Heart left ventricle (tissue), 16 donors: ENCODE results near the gene USP35. TPM values are rescaled to one million over a fixed set of nuclear protein-coding genes. Genes with fewer than 3 reads are reported as not detected.

ENCODE experiments used
- ATAC-seq, 4 donors: fragments of 200-7000 bp; cut with Tn5 transposase; one replicate each; pipeline ENCODE4 v1.9.1; 2020 to 2022; ENCODE audit warnings: moderate library complexity in 4 of 4, mild to moderate bottlenecking in 3 of 4, moderate number of reproducible peaks in 1 of 4
- DNase-seq, 5 donors: peaks; one replicate each; pipeline ENCODE4 v3.0.0-alpha.2; 2020
- H3K27ac ChIP-seq, 12 donors: fragments of 200-600 bp; sonication (generic) in 4 of 12; one replicate each; pipeline versions ENCODE4 v1.5.0 to v1.8.0; 2016 to 2022; ENCODE audit warnings: mild to moderate bottlenecking in 2 of 12
- H3K27me3 ChIP-seq, 9 donors: fragments of 200-600 bp; sonication (generic) in 2 of 9; one replicate each; pipeline versions ENCODE4 v1.5.1 to v1.8.0; 2016 to 2022; ENCODE audit warnings: mild to moderate bottlenecking in 3 of 9
- H3K36me3 ChIP-seq, 9 donors: fragments of 200-600 bp; sonication (generic) in 2 of 9; one replicate each; pipeline versions ENCODE4 v1.5.0 to v1.8.0; 2018 to 2022; ENCODE audit warnings: mild to moderate bottlenecking in 2 of 9
- H3K4me1 ChIP-seq, 12 donors: fragments of 200-600 bp; sonication (generic) in 4 of 12; one replicate each; pipeline versions ENCODE4 v1.5.0 to v1.8.0; 2016 to 2022; ENCODE audit warnings: mild to moderate bottlenecking in 3 of 12
- H3K4me3 ChIP-seq, 12 donors: fragments of 200-600 bp; sonication (generic) in 4 of 12; one replicate each; pipeline versions ENCODE4 v1.5.0 to v1.8.0; 2017 to 2022; ENCODE audit warnings: mild to moderate bottlenecking in 9 of 12, moderate library complexity in 4 of 12
- H3K9me3 ChIP-seq, 12 donors: fragments of 200-600 bp; sonication (generic) in 4 of 12; one replicate each; pipeline versions ENCODE4 v1.5.0 to v1.8.0; 2016 to 2022; ENCODE audit warnings: mild to moderate bottlenecking in 1 of 12
- POLR2A ChIP-seq, 2 donors: fragments of 450-650 bp; IDR thresholded peaks; one replicate each; pipeline ENCODE4 v1.6.1; 2017; ENCODE audit warnings: antibody characterized with exemption in 2 of 2, mild to moderate bottlenecking in 2 of 2, moderate library complexity in 2 of 2
- WGBS, 4 donors: extraction: QIAGEN DNeasy Blood & Tissue Kit in 2 of 4; methylation state at CpG; one replicate each; pipeline versions ENCODE4 v1.1.5 to v1.1.7; 2013 to 2018; 5-methylcytosine and 5-hydroxymethylcytosine counted together
- intact Hi-C, 10 donors: fragments of 100-400 bp; cut with DNase I; formaldehyde crosslinking; loops; one replicate each; pipeline versions ENCODE4 v1.11.1 to v1.14.2; 2022
- polyA plus RNA-seq, 2 donors: library from polyadenylated mRNA; stranded (reverse); fragments of 200-250 nt; gene quantifications; one replicate each; pipeline ENCODE4 v1.2.3, GENCODE V29; 2013
- total RNA-seq, 9 donors: library from RNA; depleted of rRNA in 2 of 9; stranded (reverse); fragments of >200 nt in 2 of 9; fragmentation: NEBNext Ultra II Directional in 3 of 9; extraction: Animal tissue kit (Norgen Biotek cat#: 25700) in 3 of 9; gene quantifications; one replicate each; pipeline versions ENCODE4 v1.1.0 to v1.2.4, GENCODE V29; 2016 to 2023
- TF ChIP-seq, protein P1 (sequence below), 12 donors: fragments of 200-600 bp; sonication (generic) in 4 of 12; IDR thresholded peaks; one replicate each; pipeline versions ENCODE4 v1.5.0 to v1.8.0; 2018 to 2022; ENCODE audit warnings: antibody characterized with exemption in 12 of 12, mild to moderate bottlenecking in 5 of 12
- donor health status: ischemic (EF 13 %, LVEDD 7.1; RV severe dilation, severe dysfunction).
- donor health status: healthy with polysubstance abuse.
- donor health status: DM: no; HTN: yes; CAD: no.
- donor health status: DM: no; HTN: no; CAD: no.
- donor health status: ischemic (EF 25% LVEDD 6.9; RV normal size, moderate dysfunction).
- donor health status: ischemic (EF 25% LVEDD 5.7; RV mildly dilated, moderate dysfunction).
- donor health status: healthy.
- donor health status: DM: yes; HTN: yes; CAD: no.
- donor health status: ischemic (EF 35%, LVEDD 5.7; RV mildly dilated, moderate dysfunction).
- donor health status: nonischemic (EF 11% LVEDD 7.7; RV severe dilation, severe dysfunction).
- donor health status: DM: yes; HTN: yes; CAD: no.
- donor health status: PGD.
- donor health status: ischemic (EF 29% LVEDD 5.4; RV normal size, mild dysfunction).
- donor health status: nonischemic (EF 23%, LVEDD 6.1; RV moderate dilation, normal function).

Gene USP35
- total and polyA plus RNA-seq, 11 donors = 4.5 to 8.1 (median 5.3) TPM

DNA sequence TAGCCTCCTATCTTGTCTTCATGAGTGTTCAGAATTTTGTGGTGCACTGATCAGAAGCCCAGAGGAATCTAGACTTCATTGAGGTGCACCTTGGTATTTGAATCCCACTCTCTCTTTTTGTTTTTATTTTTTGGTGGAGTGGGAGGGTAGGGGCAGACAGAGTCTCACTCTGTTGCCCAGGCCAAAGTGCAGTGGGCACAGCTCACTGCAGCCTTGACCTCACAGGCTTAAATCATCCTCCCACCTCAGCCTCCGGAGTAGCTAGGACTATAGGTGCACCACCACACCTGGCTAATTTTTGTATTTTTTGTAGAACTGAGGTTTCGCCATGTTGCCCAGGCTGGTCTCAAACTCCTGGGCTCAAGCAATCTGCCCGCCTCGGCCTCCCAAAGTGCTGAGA lies 38.4 kb upstream of the USP35 start:
- Histone ChIP-seq H3K27ac (no peak overlapping the region), H3K27me3 (no peaks in the 10 kb centered on the region), H3K4me1 (peaks cover 0 to 11% (median 0%) of the 10 kb centered on the region in 12 donors), H3K36me3 (no peaks in the 10 kb centered on the region), H3K9me3 (no peaks in the 10 kb centered on the region), H3K4me3 (no peak overlapping the region)
- 82 to 98% (median 97%) methylated on average over 4 of the region's 4 CpGs for WGBS, 4 donors
- no peak for ATAC-seq
- intact Hi-C loops = loop anchor here in 3 of 10 donors (5.0 to 10.0 kb wide), 3 partner anchors 272 to 414 kb away; no protein-coding TSS in a partner anchor
- TF ChIP-seq, protein P1, sequence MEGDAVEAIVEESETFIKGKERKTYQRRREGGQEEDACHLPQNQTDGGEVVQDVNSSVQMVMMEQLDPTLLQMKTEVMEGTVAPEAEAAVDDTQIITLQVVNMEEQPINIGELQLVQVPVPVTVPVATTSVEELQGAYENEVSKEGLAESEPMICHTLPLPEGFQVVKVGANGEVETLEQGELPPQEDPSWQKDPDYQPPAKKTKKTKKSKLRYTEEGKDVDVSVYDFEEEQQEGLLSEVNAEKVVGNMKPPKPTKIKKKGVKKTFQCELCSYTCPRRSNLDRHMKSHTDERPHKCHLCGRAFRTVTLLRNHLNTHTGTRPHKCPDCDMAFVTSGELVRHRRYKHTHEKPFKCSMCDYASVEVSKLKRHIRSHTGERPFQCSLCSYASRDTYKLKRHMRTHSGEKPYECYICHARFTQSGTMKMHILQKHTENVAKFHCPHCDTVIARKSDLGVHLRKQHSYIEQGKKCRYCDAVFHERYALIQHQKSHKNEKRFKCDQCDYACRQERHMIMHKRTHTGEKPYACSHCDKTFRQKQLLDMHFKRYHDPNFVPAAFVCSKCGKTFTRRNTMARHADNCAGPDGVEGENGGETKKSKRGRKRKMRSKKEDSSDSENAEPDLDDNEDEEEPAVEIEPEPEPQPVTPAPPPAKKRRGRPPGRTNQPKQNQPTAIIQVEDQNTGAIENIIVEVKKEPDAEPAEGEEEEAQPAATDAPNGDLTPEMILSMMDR (IDR thresholded peaks at IDR 0.05) = no peak
- no peak for TF ChIP-seq POLR2A (IDR thresholded peaks at IDR 0.05)
- DNase-seq = no peak

DNA sequence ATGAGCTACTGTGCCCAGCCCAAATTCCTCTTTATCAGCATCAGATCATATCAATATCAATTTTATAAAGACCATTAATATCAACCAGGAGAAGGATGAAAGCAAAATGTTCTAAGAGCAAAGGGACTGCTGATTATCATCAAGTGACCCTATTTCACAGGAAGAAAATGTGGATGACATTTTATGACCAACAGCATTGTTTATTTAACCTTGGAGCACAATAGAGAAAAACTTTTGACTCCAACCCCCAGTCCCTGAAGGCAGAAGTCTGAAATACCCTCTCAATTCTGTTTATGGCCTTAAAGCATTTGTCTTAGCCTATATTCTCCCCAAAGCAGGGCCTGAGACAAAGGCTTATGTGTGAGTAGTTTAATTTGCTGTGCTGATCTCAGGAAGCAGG lies 38.0 kb upstream of the USP35 start:
- ATAC-seq (no peak), DNase-seq (no peak)
- Histone ChIP-seq H3K27ac (no peak overlapping the region), H3K4me3 (no peak overlapping the region), H3K27me3 (no peaks in the 10 kb centered on the region), H3K9me3 (no peaks in the 10 kb centered on the region), H3K36me3 (no peaks in the 10 kb centered on the region), H3K4me1 (peaks cover 0 to 11% (median 0%) of the 10 kb centered on the region in 12 donors)
- intact Hi-C loops = loop anchor here in 3 of 10 donors (5.0 to 10.0 kb wide), 3 partner anchors 272 to 414 kb away; no protein-coding TSS in a partner anchor
- no peak for TF ChIP-seq POLR2A (IDR thresholded peaks at IDR 0.05)
- TF ChIP-seq, protein P1 (IDR thresholded peaks at IDR 0.05) = no peak

DNA sequence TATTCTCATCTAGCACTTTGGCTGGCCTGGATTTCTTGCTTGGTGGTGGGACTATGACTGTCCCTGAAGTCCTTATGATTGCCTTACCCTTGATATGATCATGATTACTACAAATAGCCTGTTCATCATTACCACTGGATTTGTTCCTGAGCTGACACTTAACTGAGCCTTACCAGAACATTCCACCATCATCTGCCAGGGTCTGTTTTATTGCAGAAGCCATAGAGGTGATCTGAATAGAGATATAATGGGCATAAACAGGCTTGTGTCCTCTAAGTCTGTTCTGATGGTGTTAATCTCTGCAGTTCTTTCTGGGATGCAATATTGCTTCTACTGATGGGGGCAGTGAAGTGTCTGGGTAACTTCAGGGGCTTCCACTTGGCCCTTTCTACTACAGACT lies 36.9 kb upstream of the USP35 start:
- TF ChIP-seq, protein P1 (IDR thresholded peaks at IDR 0.05) = no peak
- no peak for TF ChIP-seq POLR2A (IDR thresholded peaks at IDR 0.05)
- Histone ChIP-seq H3K27me3 (no peaks in the 10 kb centered on the region), H3K4me3 (no peak overlapping the region), H3K36me3 (no peaks in the 10 kb centered on the region), H3K4me1 (peaks cover 0 to 11% (median 0%) of the 10 kb centered on the region in 12 donors), H3K27ac (no peak overlapping the region), H3K9me3 (no peaks in the 10 kb centered on the region)
- ATAC-seq (no peak), DNase-seq (no peak)
- intact Hi-C loops = loop anchor here in 3 of 10 donors (5.0 to 10.0 kb wide), 3 partner anchors 270 to 413 kb away; no protein-coding TSS in a partner anchor

DNA sequence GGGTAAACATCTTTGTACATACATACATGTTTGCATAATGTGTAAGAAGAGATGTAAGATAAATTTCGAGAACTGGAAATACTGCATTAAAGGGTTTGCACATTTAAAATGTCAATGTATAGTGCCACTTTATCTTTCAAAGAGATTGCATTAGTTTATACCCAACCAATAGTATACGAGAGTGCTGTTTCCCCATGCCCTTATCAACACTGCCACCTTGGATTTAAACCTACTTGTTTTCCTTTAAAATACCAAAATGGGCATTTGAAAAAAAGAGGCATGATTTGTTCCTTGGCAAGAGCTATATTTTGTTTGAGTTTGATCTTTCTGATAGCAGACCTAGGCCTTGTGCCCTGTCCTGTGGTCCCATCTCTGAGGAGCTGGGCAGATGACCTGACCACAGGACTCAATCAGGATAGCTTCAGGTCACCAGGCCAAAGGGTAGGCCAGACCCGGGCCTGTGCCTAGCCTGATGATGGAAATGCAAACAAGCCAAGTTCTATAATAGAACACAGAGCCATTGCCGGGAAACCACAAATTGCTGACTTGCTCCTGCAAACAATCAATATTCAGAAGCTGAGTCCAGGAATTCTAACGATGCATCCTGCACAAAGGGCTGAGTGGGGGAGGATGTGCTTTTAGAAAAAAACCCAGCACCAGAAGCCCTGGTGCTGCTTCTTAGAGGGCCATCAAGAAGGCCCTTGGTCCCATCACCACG lies 32.4 kb upstream of the USP35 start:
- no peaks in the 10 kb centered on the region for H3K36me3 ChIP-seq
- H3K9me3 ChIP-seq = no peaks in the 10 kb centered on the region
- no peak overlapping the region for H3K4me3 ChIP-seq
- no peaks in the 10 kb centered on the region for H3K27me3 ChIP-seq
- 69 to 84% (median 74%) methylated on average over 5 to 6 of the region's 6 CpGs for WGBS, 4 donors
- TF ChIP-seq POLR2A (IDR thresholded peaks at IDR 0.05) = no peak
- TF ChIP-seq, protein P1 (IDR thresholded peaks at IDR 0.05) = no peak
- H3K27ac ChIP-seq = no peak overlapping the region
- ATAC-seq (no peak), DNase-seq (no peak)
- intact Hi-C loops = loop anchor here in 3 of 10 donors (5.0 to 10.0 kb wide), 3 partner anchors 41 to 409 kb away; no protein-coding TSS in a partner anchor
- H3K4me1 ChIP-seq = peaks cover 0 to 7% (median 0%) of the 10 kb centered on the region in 12 donors
